ENCODE measurements around the gene AARSD1. TPM values are rescaled to one million over a fixed set of nuclear protein-coding genes. Genes with fewer than 3 reads are reported as not detected.

Gene AARSD1
- total RNA-seq (2021; ENCODE audit: unreplicated experiment) = 23.5 TPM
- polyA plus RNA-seq (2012; ENCODE audit: insufficient read length) = 25.2 TPM
- Bru-seq, nascent RNA = percentile 63 among the genes with signal in this experiment
- BruChase-seq, experiment 1, labeled RNA remaining after a 2-hour chase = percentile 77 among the genes with signal in this experiment
- BruChase-seq, experiment 2, labeled RNA remaining after a 6-hour chase = percentile 77 among the genes with signal in this experiment
- long read RNA-seq, partial matches to known transcripts = 0 of 6 reads
- long read RNA-seq, other reads (novel, unspliced or antisense) = 2 of 6 reads

GRCh38 chr17:42964161-42964932 lies at the start of gene AARSD1:
AARSD1 (minus strand) TSS chr17:42964454; CDS start chr17:42964440, 14 bp downstream.
- ATAC-seq (peak; percentile 97), DNase-seq (ENCODE audit: low read depth, low spot score) (peak; percentile 72)
- Histone ChIP-seq H3K36me3 (ENCODE audit: control insufficient read depth, insufficient read depth, low read length) (peaks cover 5% of the 10 kb centered on the region), H3K27me3 (ENCODE audit: control insufficient read depth, insufficient read depth, low read length) (no peaks in the 10 kb centered on the region), H3K27ac (ENCODE audit: low read length) (peak within 1 kb of the TSS; percentile 89), H3K9me3 (ENCODE audit: control insufficient read depth, insufficient read depth, low read depth, low read length) (no peaks in the 10 kb centered on the region), H3K4me3 (ENCODE audit: low read depth in 2 of 2, low read length in 2 of 2) (peak within 1 kb of the TSS; percentile 84 to 95), H3K4me1 (ENCODE audit: control insufficient read depth, insufficient read depth, low read length) (no peaks in the 10 kb centered on the region; the same call in 1 of the 2 replicates)
- TF ChIP-seq TCF7L2 (IDR thresholded peaks at IDR 0.05; ENCODE audit: low read depth, low read length) (no peak), POLR2AphosphoS5 (IDR thresholded peaks at IDR 0.05; ENCODE audit: low read depth, low read length) (peak; percentile 78)
- BruUV-seq (replicated peaks) = no TSS peak
- CTCF ChIA-PET = no interaction called here
- in situ Hi-C loops (cut with HindIII; ENCODE audit: low pct_unique_long_range_greater_than_20kb, low sequenced_read_pairs) (no loop called here), intact Hi-C loops (cut with micrococcal nuclease; ENCODE audit: unreplicated experiment) (no loop called here)
- POLR2A ChIA-PET = interaction anchor here (0.5 to 0.7 kb wide), 3 partner anchors 72 to 85 kb away, joined by 3 to 7 read pairs (median 3); no protein-coding TSS in a partner anchor

- peaks cover 10% of the 10 kb centered on the region for H3K4me1 ChIP-seq (ENCODE audit: control insufficient read depth, insufficient read depth, low read length)
- no peaks in the 10 kb centered on the region for H3K36me3 ChIP-seq (ENCODE audit: control insufficient read depth, insufficient read depth, low read length)
- H3K9me3 ChIP-seq (ENCODE audit: control insufficient read depth, insufficient read depth, low read depth, low read length) = no peaks in the 10 kb centered on the region
- no peak overlapping the region for H3K27ac ChIP-seq (ENCODE audit: low read length)
- no peak for TF ChIP-seq SIN3A (IDR thresholded peaks at IDR 0.05; ENCODE audit: borderline replicate concordance, insufficient read depth, low read depth, low read length)
- ATAC-seq (no peak), DNase-seq (ENCODE audit: low read depth, low spot score) (no peak)
- no peaks in the 10 kb centered on the region for H3K27me3 ChIP-seq (ENCODE audit: control insufficient read depth, insufficient read depth, low read length)
- ChIA-PET POLR2A (no interaction called here), CTCF (no interaction called here)
- in situ Hi-C loops (cut with HindIII; ENCODE audit: low pct_unique_long_range_greater_than_20kb, low sequenced_read_pairs) (no loop called here), intact Hi-C loops (cut with micrococcal nuclease; ENCODE audit: unreplicated experiment) (no loop called here)
- BruUV-seq (replicated peaks) = no TSS peak
- H3K4me3 ChIP-seq (ENCODE audit: low read depth in 2 of 2, low read length in 2 of 2) = no peak overlapping the region
Observed at GRCh38 chr17:43013296-43013695, 49.0 kb upstream of the AARSD1 start.

GRCh38 chr17:43011728-43012472 lies 47.6 kb upstream of the AARSD1 start:
- no peaks in the 10 kb centered on the region for H3K36me3 ChIP-seq (ENCODE audit: control insufficient read depth, insufficient read depth, low read length)
- ATAC-seq = no peak
- POLR2A ChIA-PET = no interaction called here
- no peak for DNase-seq (ENCODE audit: low read depth, low spot score)
- BruUV-seq (replicated peaks) = no TSS peak
- TF ChIP-seq SIN3A (IDR thresholded peaks at IDR 0.05; ENCODE audit: borderline replicate concordance, insufficient read depth, low read depth, low read length) (no peak), POLR2AphosphoS5 (IDR thresholded peaks at IDR 0.05; ENCODE audit: low read depth, low read length) (no peak), CTCF (IDR thresholded peaks at IDR 0.05) (no peak), REST (IDR thresholded peaks at IDR 0.05; ENCODE audit: insufficient read depth in 1 of 2, low read depth in 2 of 2, low read length in 1 of 2) (no peak), TCF7L2 (IDR thresholded peaks at IDR 0.05; ENCODE audit: low read depth, low read length) (no peak)
- no peaks in the 10 kb centered on the region for H3K9me3 ChIP-seq (ENCODE audit: control insufficient read depth, insufficient read depth, low read depth, low read length)
- no peak overlapping the region for H3K4me3 ChIP-seq (ENCODE audit: low read depth in 2 of 2, low read length in 2 of 2)
- in situ Hi-C loops (cut with HindIII; ENCODE audit: low pct_unique_long_range_greater_than_20kb, low sequenced_read_pairs) (no loop called here), intact Hi-C loops (cut with micrococcal nuclease; ENCODE audit: unreplicated experiment) (no loop called here)
- H3K27ac ChIP-seq (ENCODE audit: low read length) = no peak overlapping the region
- peaks cover 10% of the 10 kb centered on the region for H3K4me1 ChIP-seq (ENCODE audit: control insufficient read depth, insufficient read depth, low read length)
- no peaks in the 10 kb centered on the region for H3K27me3 ChIP-seq (ENCODE audit: control insufficient read depth, insufficient read depth, low read length)
- CTCF ChIA-PET = interaction anchor here (0.6 kb wide), 1 partner anchor 10 kb away, joined by 11 read pairs; the partner anchor contains the start of gene VAT1

Data from Panc1 (cell line).